Suppressor macrophage (primary cell): Measurements from ENCODE around the gene KRTAP5-6.

Experiments used
- DNase-seq, 4 experiments: peaks; one replicate each; pipeline ENCODE4 v3.0.0-alpha.2; 2020 to 2022

The KRTAP5-6 gene

DNA sequence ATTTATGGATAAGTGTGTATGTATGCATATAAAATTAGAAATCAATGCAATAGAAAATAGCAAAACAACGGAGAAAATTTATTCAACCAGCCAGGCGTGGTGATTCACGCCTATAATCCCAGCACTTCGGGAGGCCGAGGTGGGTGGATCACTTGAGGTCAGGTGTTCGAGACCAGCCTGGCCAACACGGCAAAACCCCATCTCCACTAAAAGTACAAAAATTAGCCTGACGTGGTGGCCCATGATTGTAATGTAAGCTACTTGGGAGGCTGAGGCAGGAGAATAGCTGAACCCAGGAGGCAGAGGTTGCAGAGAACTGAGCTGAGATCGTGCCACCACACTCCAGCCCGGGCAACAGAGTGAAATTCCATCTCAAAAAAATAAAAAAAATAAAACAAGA, 5.5 kb downstream of the KRTAP5-6 start:
- no peak for DNase-seq

DNA sequence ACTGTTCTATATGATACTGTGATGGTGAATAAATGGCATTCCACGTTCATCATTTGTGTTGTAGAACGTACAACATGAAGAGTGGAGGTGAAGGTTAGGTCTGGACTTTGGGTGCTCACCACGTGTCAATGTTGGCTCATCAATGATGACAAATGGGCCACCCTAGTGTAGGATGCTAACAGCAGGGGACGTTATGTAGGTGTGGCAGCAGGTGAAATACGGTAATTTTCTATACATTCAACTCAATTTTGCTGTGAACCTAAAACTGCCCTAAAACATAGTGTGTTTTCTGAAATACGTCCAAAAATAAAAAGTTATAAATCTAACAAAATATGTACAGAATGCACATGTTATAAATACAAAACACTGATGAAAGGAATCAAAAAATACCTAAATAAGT, 6.2 kb downstream of the KRTAP5-6 start:
- no peak for DNase-seq

- DNase-seq, result peak in 1 of 4 experiments; percentile 32
Observed at GRCh38 chr11:1705126-1706052, 8.4 kb downstream of the KRTAP5-6 start.

GRCh38 chr11:1706634-1707400, 9.8 kb downstream of the KRTAP5-6 start:
- DNase-seq, result peak; percentile 31 to 62 (median 54)

DNA sequence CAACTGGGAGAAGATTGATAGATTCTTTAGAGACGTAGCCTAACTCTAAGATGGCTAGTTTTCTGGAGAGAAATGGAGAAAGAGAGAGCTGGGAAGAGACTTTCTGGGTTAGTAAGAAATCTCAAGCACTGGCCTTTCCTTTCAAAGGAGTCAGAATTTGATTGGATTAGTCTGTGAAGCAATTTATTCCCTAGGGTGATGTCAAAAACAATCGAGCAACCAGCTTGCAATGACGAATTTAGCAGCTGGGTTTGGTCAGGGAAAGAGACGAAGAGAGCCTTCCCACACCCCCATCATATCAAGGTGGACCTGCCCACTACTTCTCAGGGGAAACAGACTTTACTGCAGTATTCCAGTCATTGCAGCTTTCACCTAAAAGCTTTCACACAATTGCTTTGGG, 10.8 kb downstream of the KRTAP5-6 start:
- DNase-seq, result no peak

DNA sequence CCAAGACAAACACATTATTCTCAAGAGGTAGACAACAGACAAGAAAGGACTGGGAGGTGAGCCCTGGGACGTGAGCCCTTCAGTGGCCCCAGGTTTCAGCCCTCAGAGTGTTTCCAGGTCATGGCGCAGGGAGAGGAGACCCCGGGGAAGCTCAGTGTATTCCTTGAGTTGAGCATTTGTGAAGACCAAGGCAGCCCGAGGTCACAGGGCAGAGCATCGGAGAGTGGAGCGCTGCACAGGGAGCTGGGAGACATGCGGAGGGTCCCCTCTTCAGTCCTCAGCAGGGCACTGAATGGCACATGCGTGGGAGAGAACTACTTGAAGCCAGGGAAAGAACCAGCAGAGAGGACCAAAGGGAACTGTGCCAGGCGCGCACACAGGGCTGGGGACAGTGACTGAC, 11.7 kb downstream of the KRTAP5-6 start:
- no peak for DNase-seq

DNA sequence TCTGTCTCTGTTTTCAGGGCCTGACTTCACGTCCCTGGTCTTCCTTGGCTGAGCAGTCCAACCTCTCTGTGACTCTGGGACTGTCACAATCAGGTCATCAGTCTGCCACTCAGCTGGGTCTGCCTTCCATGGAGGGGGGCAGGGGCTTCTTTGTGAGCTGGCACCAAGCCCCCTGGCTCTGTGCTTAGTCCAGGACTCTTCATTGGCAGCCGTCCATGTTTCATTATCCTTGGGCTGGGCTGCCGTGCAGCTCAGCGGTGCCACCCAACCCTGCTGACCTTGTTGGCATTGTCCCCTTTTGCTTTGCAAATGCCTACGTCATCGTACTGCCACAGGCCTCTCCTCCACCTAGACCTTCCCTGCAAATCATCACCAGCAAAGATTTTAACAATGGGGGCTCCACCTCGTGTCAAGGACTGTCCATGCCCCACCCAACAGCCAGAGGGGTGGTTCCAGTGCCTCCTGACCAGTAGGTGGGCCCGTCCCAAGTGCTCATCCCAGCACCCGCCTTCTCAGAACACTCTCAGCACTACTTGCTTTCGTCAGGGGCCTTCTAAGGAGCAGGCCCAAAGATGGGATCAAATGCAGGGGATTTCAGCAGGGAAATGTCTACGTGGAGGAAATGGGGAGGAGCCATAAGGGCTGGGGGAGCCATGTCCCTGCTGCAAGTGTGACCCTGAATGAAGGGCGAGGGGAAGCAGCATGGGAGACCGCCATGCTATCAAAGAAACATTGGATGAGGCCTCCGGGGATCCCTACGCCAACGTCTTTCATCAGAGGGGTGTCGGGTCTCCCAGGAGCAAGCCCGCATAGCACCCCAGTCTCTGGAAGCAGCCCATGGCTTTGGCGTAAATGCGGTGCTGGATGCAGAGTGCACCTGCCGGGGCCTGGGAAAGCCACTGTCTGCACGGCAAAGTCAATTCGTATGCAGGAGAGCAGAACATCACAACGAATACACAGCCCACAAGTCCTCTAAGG, 18.2 kb downstream of the KRTAP5-6 start:
- no peak for DNase-seq

GRCh38 chr11:1717745-1718144, 20.8 kb downstream of the KRTAP5-6 start:
- no peak for DNase-seq

DNA sequence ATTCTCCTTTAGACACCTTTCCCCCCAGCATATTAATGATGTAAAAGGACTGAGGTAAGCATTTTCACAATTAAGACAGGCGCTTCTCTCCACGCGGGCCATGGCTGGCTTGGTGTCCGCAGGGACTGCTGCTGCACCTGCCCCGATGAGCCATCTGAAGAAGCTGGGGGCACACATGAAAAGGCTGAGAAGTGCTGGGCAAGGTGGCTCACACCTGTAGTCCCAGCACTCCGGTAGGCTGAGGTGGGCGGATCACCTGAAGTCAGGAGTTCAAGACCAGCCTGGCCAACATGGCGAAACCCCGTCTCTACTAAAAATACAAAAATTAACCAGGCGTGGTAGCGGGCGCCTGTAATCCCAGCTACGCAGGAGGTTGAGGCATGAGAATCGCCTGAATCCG, 21.3 kb downstream of the KRTAP5-6 start:
- DNase-seq, result no peak

GRCh38 chr11:1719781-1720180, 22.8 kb downstream of the KRTAP5-6 start:
- no peak for DNase-seq

- peak in 3 of 4 experiments; percentile 26 to 51 (median 41) for DNase-seq
Observed at GRCh38 chr11:1727096-1727690, 30.2 kb downstream of the KRTAP5-6 start.

GRCh38 chr11:1727861-1728260, 30.9 kb downstream of the KRTAP5-6 start:
- no peak for DNase-seq

- DNase-seq, result no peak
Observed at GRCh38 chr11:1728301-1728700, 31.3 kb downstream of the KRTAP5-6 start.

- peak in 2 of 4 experiments; percentile 30 to 37 for DNase-seq
Observed at GRCh38 chr11:1728931-1729691, 32.1 kb downstream of the KRTAP5-6 start.

GRCh38 chr11:1729692-1730011, 32.7 kb downstream of the KRTAP5-6 start:
- DNase-seq, result no peak

GRCh38 chr11:1730059-1730629, 33.1 kb downstream of the KRTAP5-6 start:
- DNase-seq, result peak in 1 of 4 experiments; percentile 10

DNA sequence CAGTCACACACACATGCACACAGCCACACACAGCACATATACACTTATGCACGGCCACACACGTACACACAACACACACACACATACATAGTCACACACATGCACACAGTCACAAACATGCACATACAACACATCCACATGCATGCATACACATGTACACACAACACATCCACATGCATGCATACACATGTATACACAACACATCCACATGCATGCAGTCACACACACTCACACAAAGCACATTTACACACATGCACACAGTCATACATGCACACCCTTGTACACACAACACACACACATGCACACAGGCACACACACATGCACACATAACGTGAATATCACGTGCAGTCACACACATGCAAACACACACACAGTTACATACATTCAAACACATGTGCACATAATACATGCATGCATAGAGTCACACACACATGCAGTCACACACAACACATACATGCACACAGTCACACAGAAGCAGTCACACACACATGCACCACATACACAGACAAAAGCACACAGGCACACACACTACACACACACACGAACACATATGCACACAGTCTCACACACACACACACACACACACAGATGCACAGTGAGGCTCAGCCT, 34.6 kb downstream of the KRTAP5-6 start:
- DNase-seq, result no peak

DNA sequence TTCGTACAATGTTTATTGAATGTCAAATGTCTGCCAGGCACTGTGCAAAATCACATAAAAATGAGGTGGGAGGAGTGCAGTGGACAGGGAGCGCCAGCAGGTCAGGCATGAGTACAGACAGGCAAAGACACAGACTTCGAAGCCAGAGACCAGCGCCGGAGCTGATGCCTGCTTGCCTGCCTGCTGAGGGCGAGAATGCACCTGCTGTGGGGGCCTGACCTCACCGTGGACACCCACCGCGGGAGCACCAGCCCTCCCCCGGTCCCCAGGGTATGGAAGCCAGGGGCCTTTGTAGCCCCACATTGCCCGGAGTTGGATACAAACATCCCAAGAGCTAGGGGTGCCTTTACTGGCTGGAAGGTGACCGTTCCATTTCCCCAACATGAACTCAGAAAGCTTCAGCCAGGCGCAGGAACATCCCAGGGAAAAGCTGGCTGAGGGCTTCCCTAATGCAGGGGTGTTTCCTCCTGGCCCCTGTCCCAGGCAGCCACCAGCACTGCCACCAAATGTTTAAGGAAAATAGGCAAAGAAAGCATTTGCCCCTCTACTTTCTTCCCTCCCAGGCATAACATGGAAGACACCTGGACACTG, 35.5 kb downstream of the KRTAP5-6 start:
- peak in 2 of 4 experiments; percentile 15 to 19 for DNase-seq

- DNase-seq, result peak in 2 of 4 experiments; percentile 15 to 19
Observed at GRCh38 chr11:1733009-1733715, 36.2 kb downstream of the KRTAP5-6 start.
